HCT116 (cell line): Measurements from ENCODE around the gene DDAH1. TPM values are rescaled to one million over a fixed set of nuclear protein-coding genes. Genes with fewer than 3 reads are reported as not detected.

Experiments used
- ATAC-seq: fragments of 200-7000 bp; cut with Tn5 transposase; 2 replicates; pipeline ENCODE4 v1.9.1; 2020; ENCODE audit warnings: mild to moderate bottlenecking, moderate library complexity
- BruUV-seq: library from RNA; stranded (reverse); fragments of 400-500 nt; replicated peaks from 2 replicates; lab custom pipeline; 2021; lab: Mats Ljungman, UMichigan
- CTCF ChIA-PET: fragments of 300-600 bp; sonication (Branson Sonifier 250); formaldehyde crosslinking; loops from one replicate; lab custom pipeline; 2021; ENCODE audit warnings: antibody characterized with exemption; lab: Charles Lee
- POLR2A ChIA-PET: fragments of 300-600, 350-600 bp; sonication (Branson Sonifier 250); formaldehyde crosslinking; loops from one replicate; lab custom pipeline; 2021; ENCODE audit warnings: antibody characterized with exemption; lab: Charles Lee
- RAD21 ChIA-PET, 2 experiments: fragments of 300-600 bp; sonication (Branson Sonifier 250); formaldehyde crosslinking; loops; one replicate each; lab custom pipeline; 2023; ENCODE audit warnings: low total read pairs in 2 of 2; ENCODE audit not compliant: uncharacterized antibody in 2 of 2, unreplicated experiment in 2 of 2, low non-redundant PET in 1 of 2; lab: Charles Lee
- DNase-seq: peaks from one replicate; pipeline ENCODE4 v3.0.0-alpha.2; 2010; ENCODE audit warnings: low read depth, low spot score
- H2AFZ ChIP-seq: fragments of 200-600 bp; shearing (Covaris generic), sonication (generic); 2 replicates; pipeline ENCODE4 v1.6.1; 2017; ENCODE audit warnings: low read depth, mixed run types, mixed read lengths, antibody characterized with exemption, low read length; ENCODE audit not compliant: poor library complexity, severe bottlenecking
- H3K27ac ChIP-seq: 2 replicates; pipeline ENCODE4 v1.5.1; 2012; ENCODE audit warnings: low read depth, low read length
- H3K27me3 ChIP-seq: fragments of 200-600 bp; sonication (generic); 2 replicates; pipeline ENCODE4 v1.6.1; 2016; ENCODE audit warnings: mixed run types, low read length, mixed read lengths; ENCODE audit not compliant: insufficient read depth
- H3K36me3 ChIP-seq, 2 experiments: fragments of 200-500 bp in 1 of 2; fragments of 200-600 bp in 1 of 2; sonication (Bioruptor generic) in 1 of 2; sonication (generic) in 1 of 2; 2 replicates each; pipeline versions ENCODE4 v1.5.1 to v1.6.1; 2014 to 2016; ENCODE audit warnings: low read length in 2 of 2, inconsistent platforms in 1 of 2, mixed read lengths in 1 of 2, mixed run types in 1 of 2; ENCODE audit not compliant: insufficient read depth in 2 of 2, control insufficient read depth in 1 of 2
- H3K4me1 ChIP-seq, 2 experiments: fragments of 200-600 bp in 1 of 2; sonication (generic) in 1 of 2; 2 replicates each; pipeline versions ENCODE4 v1.5.1 to v1.6.1; 2012 to 2017; ENCODE audit warnings: low read length in 2 of 2, inconsistent platforms in 1 of 2, mild to moderate bottlenecking in 1 of 2, mixed read lengths in 1 of 2, mixed run types in 1 of 2, moderate library complexity in 1 of 2; ENCODE audit not compliant: insufficient read depth in 2 of 2, control insufficient read depth in 1 of 2
- H3K4me2 ChIP-seq: fragments of 200-600 bp; sonication (generic); 2 replicates; pipeline ENCODE4 v1.6.1; 2017; ENCODE audit warnings: mixed run types, low read length, mixed read lengths
- H3K4me3 ChIP-seq, 2 experiments: fragments of 200-600 bp in 1 of 2; sonication (generic) in 1 of 2; replicated peaks in 1 of 2; 2 replicates each; pipeline ENCODE4 v1.5.1; 2011 to 2016; ENCODE audit warnings: low read length in 2 of 2, control low read depth in 1 of 2, low read depth in 1 of 2, mild to moderate bottlenecking in 1 of 2, mixed read lengths in 1 of 2, mixed run types in 1 of 2
- H3K79me2 ChIP-seq: fragments of 200-600 bp; sonication (generic); 2 replicates; pipeline ENCODE4 v1.6.1; 2017; ENCODE audit warnings: mild to moderate bottlenecking, mixed run types, low read length, moderate library complexity, mixed read lengths; ENCODE audit not compliant: insufficient read depth
- H3K9ac ChIP-seq: fragments of 200-600 bp; sonication (generic); 2 replicates; pipeline ENCODE4 v1.6.1; 2016; ENCODE audit warnings: low read length, mixed read lengths
- H3K9me2 ChIP-seq: fragments of 200-600 bp; sonication (generic), shearing (Covaris generic); 2 replicates; pipeline ENCODE4 v1.6.1; 2017; ENCODE audit warnings: mixed run types, mild to moderate bottlenecking, moderate library complexity; ENCODE audit not compliant: insufficient read depth
- H3K9me3 ChIP-seq, 2 experiments: fragments of 200-500 bp in 1 of 2; fragments of 200-600 bp in 1 of 2; sonication (Bioruptor generic) in 1 of 2; sonication (generic) in 1 of 2; 2 replicates each; pipeline ENCODE4 v1.6.1; 2014 to 2017; ENCODE audit warnings: low read length in 2 of 2, mixed read lengths in 2 of 2, inconsistent platforms in 1 of 2, low read depth in 1 of 2, mild to moderate bottlenecking in 1 of 2, mixed run types in 1 of 2, moderate library complexity in 1 of 2; ENCODE audit not compliant: control insufficient read depth in 1 of 2, insufficient read depth in 1 of 2
- H4K20me1 ChIP-seq: fragments of 200-600 bp; sonication (generic), shearing (Covaris generic); 2 replicates; pipeline ENCODE4 v1.6.1; 2017; ENCODE audit warnings: mixed run types, mild to moderate bottlenecking, moderate library complexity; ENCODE audit not compliant: insufficient read depth
- CEBPB ChIP-seq: IDR thresholded peaks from 2 replicates; pipeline ENCODE4 v1.6.1; 2012; ENCODE audit warnings: low read depth
- EGR1 ChIP-seq: IDR thresholded peaks from 2 replicates; pipeline ENCODE4 v1.6.1; 2012; ENCODE audit warnings: low read depth
- ELF1 ChIP-seq: IDR thresholded peaks from 2 replicates; pipeline ENCODE4 v1.6.1; 2012; ENCODE audit warnings: low read depth, borderline replicate concordance
- EZH2 ChIP-seq: fragments of 200-600 bp; sonication (generic); IDR thresholded peaks from 2 replicates; pipeline ENCODE4 v1.6.1; 2017; ENCODE audit warnings: antibody characterized with exemption, mixed run types
- POLR2A ChIP-seq: IDR thresholded peaks from 2 replicates; pipeline ENCODE4 v1.7.0; 2011; ENCODE audit warnings: borderline replicate concordance; ENCODE audit not compliant: insufficient read depth, insufficient read length; ENCODE audit errors: extremely low read depth
- SIN3A ChIP-seq: IDR thresholded peaks from 2 replicates; pipeline ENCODE4 v1.6.1; 2012; ENCODE audit warnings: low read depth
- SP1 ChIP-seq: IDR thresholded peaks from 2 replicates; pipeline ENCODE4 v1.6.1; 2012; ENCODE audit warnings: low read depth
- TCF7L2 ChIP-seq: IDR thresholded peaks from 2 replicates; pipeline ENCODE4 v1.7.0; 2011; ENCODE audit warnings: borderline replicate concordance, inconsistent platforms; ENCODE audit not compliant: insufficient read depth, insufficient read length; ENCODE audit errors: extremely low read depth
- YY1 ChIP-seq: IDR thresholded peaks from 2 replicates; pipeline ENCODE4 v1.6.1; 2011; ENCODE audit warnings: low read length, low read depth, moderate library complexity, mild to moderate bottlenecking; ENCODE audit not compliant: insufficient replicate concordance; ENCODE audit errors: extremely low read depth
- intact Hi-C: fragments of 100-400 bp; cut with micrococcal nuclease; formaldehyde crosslinking; loops from 2 replicates; pipeline ENCODE4 v1.10.0; 2022
- total RNA-seq: library from RNA; stranded (reverse); gene quantifications from one replicate; pipeline ENCODE4 v1.2.1, GENCODE V29; 2021; ENCODE audit not compliant: unreplicated experiment
- TF ChIP-seq, protein P1 (sequence below): IDR thresholded peaks from 2 replicates; pipeline ENCODE4 v1.6.1; 2011; ENCODE audit warnings: mild to moderate bottlenecking, low read length, moderate library complexity; ENCODE audit not compliant: insufficient replicate concordance; ENCODE audit errors: extremely low read depth
- TF ChIP-seq, protein P2 (sequence below): IDR thresholded peaks from 2 replicates; pipeline ENCODE4 v1.6.1; 2012

Gene DDAH1
- total RNA-seq, 1 experiment from 2014 or later: 16.6 TPM

DNA sequence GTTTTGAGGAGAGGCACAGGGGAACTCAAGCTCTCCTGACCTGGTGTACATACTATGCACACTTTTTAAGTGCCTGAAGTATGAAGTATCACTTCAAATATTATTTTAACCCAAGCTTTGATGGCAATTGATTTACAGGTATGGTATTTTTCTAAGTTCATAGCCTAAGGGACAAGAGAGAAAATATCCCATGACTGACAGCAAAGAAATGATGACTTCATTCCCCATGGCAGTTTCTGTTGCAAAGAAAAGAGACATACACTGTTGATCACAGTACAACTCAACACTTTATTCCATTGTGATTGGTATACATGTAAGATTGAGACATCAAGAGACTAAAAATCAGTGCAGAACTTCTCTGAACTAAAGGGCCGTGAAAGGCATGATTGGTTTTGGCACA is 146.7 kb downstream of the DDAH1 start:
- Histone ChIP-seq H3K9ac (no peak overlapping the region), H2AFZ (no peak overlapping the region), H3K79me2 (no peaks in the 10 kb centered on the region), H3K4me3 (no peak overlapping the region), H3K27ac (no peak overlapping the region), H3K36me3 (no peaks in the 10 kb centered on the region), H3K4me2 (no peak overlapping the region), H3K9me2 (no peaks in the 10 kb centered on the region), H4K20me1 (no peaks in the 10 kb centered on the region), H3K4me1 (peaks cover 21 to 52% of the 10 kb centered on the region in 2 experiments), H3K27me3 (no peaks in the 10 kb centered on the region), H3K9me3 (no peaks in the 10 kb centered on the region)
- RAD21 ChIA-PET: no interaction called here
- intact Hi-C loops: no loop called here
- ATAC-seq (no peak), DNase-seq (no peak)
- POLR2A ChIA-PET: no interaction called here
- CTCF ChIA-PET: no interaction called here
- no peak for TF ChIP-seq EGR1
- no peak for TF ChIP-seq SIN3A
- TF ChIP-seq, protein P1, sequence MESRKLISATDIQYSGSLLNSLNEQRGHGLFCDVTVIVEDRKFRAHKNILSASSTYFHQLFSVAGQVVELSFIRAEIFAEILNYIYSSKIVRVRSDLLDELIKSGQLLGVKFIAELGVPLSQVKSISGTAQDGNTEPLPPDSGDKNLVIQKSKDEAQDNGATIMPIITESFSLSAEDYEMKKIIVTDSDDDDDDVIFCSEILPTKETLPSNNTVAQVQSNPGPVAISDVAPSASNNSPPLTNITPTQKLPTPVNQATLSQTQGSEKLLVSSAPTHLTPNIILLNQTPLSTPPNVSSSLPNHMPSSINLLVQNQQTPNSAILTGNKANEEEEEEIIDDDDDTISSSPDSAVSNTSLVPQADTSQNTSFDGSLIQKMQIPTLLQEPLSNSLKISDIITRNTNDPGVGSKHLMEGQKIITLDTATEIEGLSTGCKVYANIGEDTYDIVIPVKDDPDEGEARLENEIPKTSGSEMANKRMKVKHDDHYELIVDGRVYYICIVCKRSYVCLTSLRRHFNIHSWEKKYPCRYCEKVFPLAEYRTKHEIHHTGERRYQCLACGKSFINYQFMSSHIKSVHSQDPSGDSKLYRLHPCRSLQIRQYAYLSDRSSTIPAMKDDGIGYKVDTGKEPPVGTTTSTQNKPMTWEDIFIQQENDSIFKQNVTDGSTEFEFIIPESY: no peak
- TF ChIP-seq ELF1: no peak
- no peak for TF ChIP-seq SP1
- no peak for TF ChIP-seq EZH2
- TF ChIP-seq CEBPB: no peak
- TF ChIP-seq, protein P2, sequence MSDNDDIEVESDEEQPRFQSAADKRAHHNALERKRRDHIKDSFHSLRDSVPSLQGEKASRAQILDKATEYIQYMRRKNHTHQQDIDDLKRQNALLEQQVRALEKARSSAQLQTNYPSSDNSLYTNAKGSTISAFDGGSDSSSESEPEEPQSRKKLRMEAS: no peak
- TF ChIP-seq YY1: no peak
- TF ChIP-seq POLR2A: no peak
- no peak for TF ChIP-seq TCF7L2
- no TSS peak for BruUV-seq
